ACC112 (cell line): ENCODE data around the gene MAPK1.

Source experiments
- H2AFZ ChIP-seq: fragments of 200-600 bp; sonication (generic); one replicate; pipeline ENCODE4 v1.6.0; 2017; ENCODE audit warnings: antibody characterized with exemption, low read length; ENCODE audit not compliant: unreplicated experiment
- H3K27ac ChIP-seq: fragments of 200-600 bp; sonication (generic); 2 replicates; pipeline ENCODE4 v1.5.1; 2014; ENCODE audit warnings: low read depth, mild to moderate bottlenecking, antibody characterized with exemption, low read length, moderate library complexity
- H3K27me3 ChIP-seq: fragments of 200-600 bp; sonication (generic); 2 replicates; pipeline ENCODE4 v1.6.1; 2014; ENCODE audit warnings: mild to moderate bottlenecking, antibody characterized with exemption, low read length, moderate library complexity, mixed read lengths; ENCODE audit not compliant: insufficient read depth
- H3K36me3 ChIP-seq: fragments of 200-600 bp; sonication (generic); 2 replicates; pipeline ENCODE4 v1.6.1; 2016; ENCODE audit warnings: mild to moderate bottlenecking, antibody characterized with exemption, low read length, moderate library complexity, mixed read lengths; ENCODE audit not compliant: insufficient read depth
- H3K4me1 ChIP-seq: fragments of 200-600 bp; sonication (generic); one replicate; pipeline ENCODE4 v1.6.1; 2016; ENCODE audit warnings: low read length, mixed read lengths; ENCODE audit not compliant: insufficient read depth, unreplicated experiment, control insufficient read depth
- H3K4me3 ChIP-seq: fragments of 200-600 bp; sonication (generic); 2 replicates; pipeline ENCODE4 v1.5.1; 2014; ENCODE audit warnings: mild to moderate bottlenecking, low read depth, low read length
- H3K79me2 ChIP-seq: fragments of 200-600 bp; sonication (generic); one replicate; pipeline ENCODE4 v1.6.0; 2016; ENCODE audit warnings: low read length; ENCODE audit not compliant: control insufficient read depth, unreplicated experiment, insufficient read depth

The MAPK1 gene

GRCh38 chr22:21710156-21710555, 157.3 kb downstream of the MAPK1 start:
- H3K4me3 ChIP-seq: no peak overlapping the region
- peaks cover 4% of the 10 kb centered on the region for H3K4me1 ChIP-seq
- no peaks in the 10 kb centered on the region for H3K27me3 ChIP-seq
- no peak overlapping the region for H3K27ac ChIP-seq
- H3K36me3 ChIP-seq: no peaks in the 10 kb centered on the region
- no peaks in the 10 kb centered on the region for H3K79me2 ChIP-seq
- no peak overlapping the region for H2AFZ ChIP-seq

- Histone ChIP-seq H3K4me3 (no peak overlapping the region), H2AFZ (no peak overlapping the region), H3K79me2 (no peaks in the 10 kb centered on the region), H3K36me3 (no peaks in the 10 kb centered on the region), H3K27ac (no peak overlapping the region), H3K4me1 (peaks cover 4% of the 10 kb centered on the region), H3K27me3 (no peaks in the 10 kb centered on the region)
Measured at GRCh38 chr22:21709688-21710087, 157.8 kb downstream of the MAPK1 start.

DNA sequence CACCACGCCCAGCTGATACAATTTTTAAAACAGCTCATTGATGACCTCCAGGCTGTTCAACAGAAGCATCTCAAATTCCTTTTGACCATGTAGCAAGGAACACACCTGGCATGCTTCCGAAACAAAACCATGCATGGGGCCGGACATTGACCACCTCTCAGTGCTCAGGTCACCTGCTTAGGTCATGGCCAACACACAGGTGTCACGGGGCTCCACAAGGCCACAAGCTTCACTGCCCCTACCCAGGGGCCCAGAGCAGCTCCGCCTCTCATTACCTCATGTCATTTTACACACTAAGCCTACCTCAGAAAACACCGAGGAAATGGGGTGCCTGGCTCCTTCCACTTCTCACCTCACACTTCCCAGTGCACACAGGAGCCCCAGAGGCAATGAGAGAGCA, 158.5 kb downstream of the MAPK1 start:
- Histone ChIP-seq H3K4me3 (no peak overlapping the region), H3K36me3 (no peaks in the 10 kb centered on the region)

GRCh38 chr22:21707677-21708076, 159.8 kb downstream of the MAPK1 start:
- Histone ChIP-seq H2AFZ (no peak overlapping the region), H3K4me3 (no peak overlapping the region), H3K36me3 (no peaks in the 10 kb centered on the region), H3K4me1 (peaks cover 4% of the 10 kb centered on the region), H3K27me3 (no peaks in the 10 kb centered on the region), H3K79me2 (no peaks in the 10 kb centered on the region), H3K27ac (no peak overlapping the region)

More for the DNA sequence above, 158.5 kb downstream of the MAPK1 start:
- Histone ChIP-seq H2AFZ (no peak overlapping the region), H3K79me2 (no peaks in the 10 kb centered on the region), H3K4me1 (peaks cover 4% of the 10 kb centered on the region), H3K27ac (no peak overlapping the region), H3K27me3 (no peaks in the 10 kb centered on the region)
